ENCODE measurements around the gene PLTP. TPM values are rescaled to one million over a fixed set of nuclear protein-coding genes. Genes with fewer than 3 reads are reported as not detected.

The PLTP gene
- total and polyA plus RNA-seq, 2 of the 13 experiments (the other 11 are each of a cell fraction or from before 2014, with no cell fraction given), result 16.9 to 28.6 TPM

- TF ChIP-seq, protein P1, sequence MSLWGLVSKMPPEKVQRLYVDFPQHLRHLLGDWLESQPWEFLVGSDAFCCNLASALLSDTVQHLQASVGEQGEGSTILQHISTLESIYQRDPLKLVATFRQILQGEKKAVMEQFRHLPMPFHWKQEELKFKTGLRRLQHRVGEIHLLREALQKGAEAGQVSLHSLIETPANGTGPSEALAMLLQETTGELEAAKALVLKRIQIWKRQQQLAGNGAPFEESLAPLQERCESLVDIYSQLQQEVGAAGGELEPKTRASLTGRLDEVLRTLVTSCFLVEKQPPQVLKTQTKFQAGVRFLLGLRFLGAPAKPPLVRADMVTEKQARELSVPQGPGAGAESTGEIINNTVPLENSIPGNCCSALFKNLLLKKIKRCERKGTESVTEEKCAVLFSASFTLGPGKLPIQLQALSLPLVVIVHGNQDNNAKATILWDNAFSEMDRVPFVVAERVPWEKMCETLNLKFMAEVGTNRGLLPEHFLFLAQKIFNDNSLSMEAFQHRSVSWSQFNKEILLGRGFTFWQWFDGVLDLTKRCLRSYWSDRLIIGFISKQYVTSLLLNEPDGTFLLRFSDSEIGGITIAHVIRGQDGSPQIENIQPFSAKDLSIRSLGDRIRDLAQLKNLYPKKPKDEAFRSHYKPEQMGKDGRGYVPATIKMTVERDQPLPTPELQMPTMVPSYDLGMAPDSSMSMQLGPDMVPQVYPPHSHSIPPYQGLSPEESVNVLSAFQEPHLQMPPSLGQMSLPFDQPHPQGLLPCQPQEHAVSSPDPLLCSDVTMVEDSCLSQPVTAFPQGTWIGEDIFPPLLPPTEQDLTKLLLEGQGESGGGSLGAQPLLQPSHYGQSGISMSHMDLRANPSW (CRISPR knock-in tag; IDR thresholded peaks at IDR 0.05; ENCODE audit: borderline replicate concordance), result no peak
- TF ChIP-seq PTBP1 (IDR thresholded peaks at IDR 0.05; ENCODE audit: low read depth, low read length, poor library complexity, severe bottlenecking) (no peak), NCOR1 (IDR thresholded peaks at IDR 0.05; ENCODE audit: borderline replicate concordance, low read length) (no peak), JUND (CRISPR knock-in tag; IDR thresholded peaks at IDR 0.05) (no peak), MIER3 (CRISPR knock-in tag; IDR thresholded peaks at IDR 0.05; ENCODE audit: borderline replicate concordance) (no peak), HOXA9 (CRISPR knock-in tag; IDR thresholded peaks at IDR 0.05; ENCODE audit: borderline replicate concordance) (no peak), MEIS1 (CRISPR knock-in tag; IDR thresholded peaks at IDR 0.05; ENCODE audit: borderline replicate concordance) (no peak), POLR2AphosphoS2 (IDR thresholded peaks at IDR 0.05; ENCODE audit: low read depth, low read length) (no peak), ZSCAN21 (CRISPR knock-in tag; IDR thresholded peaks at IDR 0.05; ENCODE audit: borderline replicate concordance) (0 out of 2 replicates have a peak, but pooled peaks have one; percentile 45), ATAD3A (CRISPR knock-in tag; IDR thresholded peaks at IDR 0.05) (no peak), ZNF670 (CRISPR knock-in tag; IDR thresholded peaks at IDR 0.05; ENCODE audit: borderline replicate concordance) (0 out of 2 replicates have a peak, but pooled peaks have one; percentile 30), ZNF550 (CRISPR knock-in tag; IDR thresholded peaks at IDR 0.05; ENCODE audit: borderline replicate concordance) (0 out of 2 replicates have a peak, but pooled peaks have one; percentile 83), ZNF607 (CRISPR knock-in tag; IDR thresholded peaks at IDR 0.05; ENCODE audit: borderline replicate concordance) (no peak; the same call in 1 of the 2 replicates), NKX3-1 (CRISPR knock-in tag; IDR thresholded peaks at IDR 0.05) (no peak), ZNF10 (CRISPR knock-in tag; IDR thresholded peaks at IDR 0.05; ENCODE audit: borderline replicate concordance, low read depth) (no peak), ZBTB21 (CRISPR knock-in tag; IDR thresholded peaks at IDR 0.05) (no peak)
- TF ChIP-seq, protein P2, sequence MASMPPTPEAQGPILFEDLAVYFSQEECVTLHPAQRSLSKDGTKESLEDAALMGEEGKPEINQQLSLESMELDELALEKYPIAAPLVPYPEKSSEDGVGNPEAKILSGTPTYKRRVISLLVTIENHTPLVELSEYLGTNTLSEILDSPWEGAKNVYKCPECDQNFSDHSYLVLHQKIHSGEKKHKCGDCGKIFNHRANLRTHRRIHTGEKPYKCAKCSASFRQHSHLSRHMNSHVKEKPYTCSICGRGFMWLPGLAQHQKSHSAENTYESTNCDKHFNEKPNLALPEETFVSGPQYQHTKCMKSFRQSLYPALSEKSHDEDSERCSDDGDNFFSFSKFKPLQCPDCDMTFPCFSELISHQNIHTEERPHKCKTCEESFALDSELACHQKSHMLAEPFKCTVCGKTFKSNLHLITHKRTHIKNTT (CRISPR knock-in tag; IDR thresholded peaks at IDR 0.05), result no peak
- TF ChIP-seq, protein P3, sequence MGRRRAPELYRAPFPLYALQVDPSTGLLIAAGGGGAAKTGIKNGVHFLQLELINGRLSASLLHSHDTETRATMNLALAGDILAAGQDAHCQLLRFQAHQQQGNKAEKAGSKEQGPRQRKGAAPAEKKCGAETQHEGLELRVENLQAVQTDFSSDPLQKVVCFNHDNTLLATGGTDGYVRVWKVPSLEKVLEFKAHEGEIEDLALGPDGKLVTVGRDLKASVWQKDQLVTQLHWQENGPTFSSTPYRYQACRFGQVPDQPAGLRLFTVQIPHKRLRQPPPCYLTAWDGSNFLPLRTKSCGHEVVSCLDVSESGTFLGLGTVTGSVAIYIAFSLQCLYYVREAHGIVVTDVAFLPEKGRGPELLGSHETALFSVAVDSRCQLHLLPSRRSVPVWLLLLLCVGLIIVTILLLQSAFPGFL (CRISPR knock-in tag; IDR thresholded peaks at IDR 0.05), result no peak
- TF ChIP-seq, protein P4, sequence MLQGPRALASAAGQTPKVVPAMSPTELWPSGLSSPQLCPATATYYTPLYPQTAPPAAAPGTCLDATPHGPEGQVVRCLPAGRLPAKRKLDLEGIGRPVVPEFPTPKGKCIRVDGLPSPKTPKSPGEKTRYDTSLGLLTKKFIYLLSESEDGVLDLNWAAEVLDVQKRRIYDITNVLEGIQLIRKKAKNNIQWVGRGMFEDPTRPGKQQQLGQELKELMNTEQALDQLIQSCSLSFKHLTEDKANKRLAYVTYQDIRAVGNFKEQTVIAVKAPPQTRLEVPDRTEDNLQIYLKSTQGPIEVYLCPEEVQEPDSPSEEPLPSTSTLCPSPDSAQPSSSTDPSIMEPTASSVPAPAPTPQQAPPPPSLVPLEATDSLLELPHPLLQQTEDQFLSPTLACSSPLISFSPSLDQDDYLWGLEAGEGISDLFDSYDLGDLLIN (CRISPR knock-in tag; IDR thresholded peaks at IDR 0.05; ENCODE audit: borderline replicate concordance), result no peak; the same call in 1 of the 2 replicates
- TF ChIP-seq, protein P5, sequence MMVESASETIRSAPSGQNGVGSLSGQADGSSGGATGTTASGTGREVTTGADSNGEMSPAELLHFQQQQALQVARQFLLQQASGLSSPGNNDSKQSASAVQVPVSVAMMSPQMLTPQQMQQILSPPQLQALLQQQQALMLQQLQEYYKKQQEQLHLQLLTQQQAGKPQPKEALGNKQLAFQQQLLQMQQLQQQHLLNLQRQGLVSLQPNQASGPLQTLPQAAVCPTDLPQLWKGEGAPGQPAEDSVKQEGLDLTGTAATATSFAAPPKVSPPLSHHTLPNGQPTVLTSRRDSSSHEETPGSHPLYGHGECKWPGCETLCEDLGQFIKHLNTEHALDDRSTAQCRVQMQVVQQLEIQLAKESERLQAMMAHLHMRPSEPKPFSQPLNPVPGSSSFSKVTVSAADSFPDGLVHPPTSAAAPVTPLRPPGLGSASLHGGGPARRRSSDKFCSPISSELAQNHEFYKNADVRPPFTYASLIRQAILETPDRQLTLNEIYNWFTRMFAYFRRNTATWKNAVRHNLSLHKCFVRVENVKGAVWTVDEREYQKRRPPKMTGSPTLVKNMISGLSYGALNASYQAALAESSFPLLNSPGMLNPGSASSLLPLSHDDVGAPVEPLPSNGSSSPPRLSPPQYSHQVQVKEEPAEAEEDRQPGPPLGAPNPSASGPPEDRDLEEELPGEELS (CRISPR knock-in tag; IDR thresholded peaks at IDR 0.05), result peak; percentile 78
Observed at GRCh38 chr20:45909817-45910669, 1.9 kb downstream of the PLTP start (continued).

All from HepG2 (cell line).